Esophagus muscularis mucosa (tissue), 3 donors: ENCODE data around the gene DLG4.

Experiments used
- POLR2A ChIP-seq: fragments of 450-650 bp; IDR thresholded peaks from one replicate; pipeline ENCODE4 v1.6.1; 2017; ENCODE audit warnings: antibody characterized with exemption, moderate library complexity, mild to moderate bottlenecking, low read depth
- TF ChIP-seq, protein P1 (sequence below), 3 experiments: fragments of 200-600 bp in 2 of 3; fragments of 450-650 bp in 1 of 3; sonication (generic) in 2 of 3; IDR thresholded peaks; one replicate each; pipeline ENCODE4 v1.5.1; 2017 to 2019; ENCODE audit warnings: antibody characterized with exemption in 3 of 3, mild to moderate bottlenecking in 2 of 3, moderate library complexity in 1 of 3

DNA sequence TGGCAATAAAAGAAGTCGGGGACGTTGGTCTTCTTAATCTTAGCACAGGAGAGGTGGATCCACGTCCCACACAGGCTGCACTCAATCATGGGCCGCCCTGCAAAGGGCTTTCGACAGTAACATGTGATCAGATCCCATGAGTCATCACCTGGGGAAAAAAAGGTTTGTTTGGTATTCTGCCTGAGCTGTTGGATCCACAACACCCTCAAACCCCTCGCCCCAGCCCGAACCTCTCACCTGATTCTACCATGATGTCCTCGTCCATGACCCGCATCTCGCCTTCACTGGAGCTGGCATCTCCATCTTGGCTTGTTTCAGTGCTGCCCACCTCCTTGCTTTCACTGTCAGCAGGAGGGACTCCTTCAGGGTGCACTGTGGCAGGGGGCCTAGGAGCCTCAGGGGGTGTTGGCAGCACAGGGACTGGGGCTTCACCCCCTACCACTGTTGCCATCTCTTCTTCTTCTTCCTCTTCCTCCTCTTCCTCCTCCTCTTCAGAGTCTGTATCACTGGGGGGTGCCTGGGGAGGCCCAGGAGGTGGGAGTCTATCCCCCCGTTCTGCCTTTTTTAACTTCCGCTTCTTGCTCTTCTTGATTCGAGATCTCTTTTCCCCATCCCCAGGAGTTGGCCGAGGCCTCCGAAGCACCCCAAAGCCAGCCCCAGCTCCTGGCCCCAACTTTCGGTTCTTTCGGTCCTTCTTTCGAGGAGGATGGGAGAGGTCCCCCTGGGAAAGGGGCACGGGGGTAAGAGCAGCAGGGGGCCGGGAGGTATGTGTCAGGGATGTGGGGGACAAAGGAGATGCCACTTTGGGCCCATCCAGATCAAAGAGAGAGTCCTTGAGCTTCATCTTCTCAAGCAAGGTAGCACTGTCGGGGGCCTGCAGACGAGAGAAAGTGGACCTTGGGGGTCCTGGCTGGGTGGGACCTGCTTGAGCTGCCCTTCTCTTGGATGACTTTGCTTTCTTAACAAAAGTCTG lies 16.3 kb upstream of the DLG4 start:
- TF ChIP-seq, protein P1, sequence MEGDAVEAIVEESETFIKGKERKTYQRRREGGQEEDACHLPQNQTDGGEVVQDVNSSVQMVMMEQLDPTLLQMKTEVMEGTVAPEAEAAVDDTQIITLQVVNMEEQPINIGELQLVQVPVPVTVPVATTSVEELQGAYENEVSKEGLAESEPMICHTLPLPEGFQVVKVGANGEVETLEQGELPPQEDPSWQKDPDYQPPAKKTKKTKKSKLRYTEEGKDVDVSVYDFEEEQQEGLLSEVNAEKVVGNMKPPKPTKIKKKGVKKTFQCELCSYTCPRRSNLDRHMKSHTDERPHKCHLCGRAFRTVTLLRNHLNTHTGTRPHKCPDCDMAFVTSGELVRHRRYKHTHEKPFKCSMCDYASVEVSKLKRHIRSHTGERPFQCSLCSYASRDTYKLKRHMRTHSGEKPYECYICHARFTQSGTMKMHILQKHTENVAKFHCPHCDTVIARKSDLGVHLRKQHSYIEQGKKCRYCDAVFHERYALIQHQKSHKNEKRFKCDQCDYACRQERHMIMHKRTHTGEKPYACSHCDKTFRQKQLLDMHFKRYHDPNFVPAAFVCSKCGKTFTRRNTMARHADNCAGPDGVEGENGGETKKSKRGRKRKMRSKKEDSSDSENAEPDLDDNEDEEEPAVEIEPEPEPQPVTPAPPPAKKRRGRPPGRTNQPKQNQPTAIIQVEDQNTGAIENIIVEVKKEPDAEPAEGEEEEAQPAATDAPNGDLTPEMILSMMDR (IDR thresholded peaks at IDR 0.05), result no peak
- no peak for TF ChIP-seq POLR2A
